NT2/D1 (cell line): ENCODE measurements around the gene NABP1.

Experiments
- DNase-seq: peaks from one replicate; pipeline ENCODE4 v3.0.0-alpha.2; 2011; ENCODE audit warnings: low read depth, low spot score
- H3K27me3 ChIP-seq: 2 replicates; pipeline ENCODE4 v1.6.0; 2011; ENCODE audit warnings: mild to moderate bottlenecking; ENCODE audit not compliant: insufficient read length, insufficient read depth
- H3K36me3 ChIP-seq: 2 replicates; pipeline ENCODE4 v1.6.1; 2011; ENCODE audit warnings: mild to moderate bottlenecking, low read length, mixed read lengths; ENCODE audit not compliant: insufficient read depth, insufficient read length
- H3K4me1 ChIP-seq: 2 replicates; pipeline ENCODE4 v1.5.1; 2011; ENCODE audit not compliant: insufficient read depth, insufficient read length
- H3K4me3 ChIP-seq: 2 replicates; pipeline ENCODE4 v1.5.1; 2011; ENCODE audit warnings: low read depth; ENCODE audit not compliant: insufficient read length
- H3K9ac ChIP-seq: 2 replicates; pipeline ENCODE4 v1.6.0; 2011; ENCODE audit warnings: low read depth; ENCODE audit not compliant: insufficient read length
- H3K9me3 ChIP-seq: 2 replicates; pipeline ENCODE4 v1.5.1; 2011; ENCODE audit warnings: mild to moderate bottlenecking, low read length; ENCODE audit not compliant: insufficient read depth
- SUZ12 ChIP-seq: IDR thresholded peaks from 2 replicates; pipeline ENCODE4 v1.6.1; 2011; ENCODE audit not compliant: insufficient read length, insufficient read depth; ENCODE audit errors: extremely low read depth
- YY1 ChIP-seq: IDR thresholded peaks from 2 replicates; pipeline ENCODE4 v1.6.1; 2011; ENCODE audit not compliant: insufficient read length, insufficient read depth
- ZNF274 ChIP-seq: IDR thresholded peaks from 2 replicates; pipeline ENCODE4 v1.6.1; 2011; ENCODE audit warnings: mild to moderate bottlenecking, low read depth, low read length

The NABP1 gene

GRCh38 chr2:191710411-191710900 is 32.5 kb downstream of the NABP1 start:
- H3K4me3 ChIP-seq = no peak overlapping the region
- DNase-seq = no peak

DNA sequence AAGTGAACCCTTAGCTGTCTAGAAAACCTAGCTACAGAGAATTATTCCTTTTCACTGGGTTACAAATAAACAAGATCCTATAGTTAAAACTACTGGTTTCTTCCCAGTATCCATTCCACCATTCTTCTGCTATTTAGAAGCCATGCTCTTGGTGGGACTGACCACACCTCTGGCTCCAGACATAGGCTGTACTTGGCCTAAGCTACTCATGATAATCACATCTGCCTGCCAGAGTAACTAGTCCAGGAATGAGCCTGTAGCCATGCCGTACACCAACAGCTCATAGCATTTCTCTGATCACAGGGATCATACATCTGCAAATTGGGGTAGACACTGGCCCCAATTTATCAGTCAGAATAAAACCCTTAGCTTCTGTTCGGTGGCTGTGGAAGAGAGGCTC is 33.7 kb downstream of the NABP1 start:
- Histone ChIP-seq H3K4me1 (no peaks in the 10 kb centered on the region), H3K9me3 (no peaks in the 10 kb centered on the region), H3K9ac (no peak overlapping the region), H3K4me3 (no peak overlapping the region), H3K27me3 (no peaks in the 10 kb centered on the region), H3K36me3 (no peaks in the 10 kb centered on the region)
- DNase-seq = no peak
- TF ChIP-seq YY1 = no peak
- TF ChIP-seq ZNF274 = no peak
- TF ChIP-seq SUZ12 = no peak

More at GRCh38 chr2:191710411-191710900, 32.5 kb downstream of the NABP1 start:
- Histone ChIP-seq H3K4me1 (no peaks in the 10 kb centered on the region), H3K36me3 (no peaks in the 10 kb centered on the region), H3K9me3 (no peaks in the 10 kb centered on the region), H3K9ac (no peak overlapping the region), H3K27me3 (no peaks in the 10 kb centered on the region)
- TF ChIP-seq YY1 (no peak), SUZ12 (no peak), ZNF274 (no peak)

GRCh38 chr2:191713837-191714236 is 35.9 kb downstream of the NABP1 start:
- H3K36me3 ChIP-seq = no peaks in the 10 kb centered on the region
- no peaks in the 10 kb centered on the region for H3K9me3 ChIP-seq
- H3K9ac ChIP-seq = no peak overlapping the region
- DNase-seq = no peak
- H3K4me3 ChIP-seq = no peak overlapping the region
- TF ChIP-seq YY1 (no peak), SUZ12 (no peak), ZNF274 (no peak)
- H3K27me3 ChIP-seq = no peaks in the 10 kb centered on the region
- no peaks in the 10 kb centered on the region for H3K4me1 ChIP-seq

DNA sequence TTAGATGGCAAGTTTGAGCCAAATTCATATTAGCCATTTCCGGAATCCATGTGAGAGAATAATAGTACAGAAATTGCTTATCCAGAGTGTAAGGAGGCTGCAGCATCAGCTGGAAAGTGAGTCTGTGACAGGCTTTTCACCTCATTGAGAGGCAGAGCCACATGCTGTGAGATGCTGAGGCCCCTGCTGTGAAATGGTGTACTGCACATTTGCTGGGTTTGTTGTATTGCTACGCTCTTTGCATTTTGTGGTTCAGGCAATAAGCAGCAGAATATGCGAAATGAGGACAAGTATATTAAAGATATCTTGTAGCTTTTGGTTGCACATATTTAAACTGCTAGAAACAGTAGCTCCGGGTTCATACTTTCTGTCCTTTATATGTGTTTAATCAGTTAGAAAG is 37.0 kb downstream of the NABP1 start:
- no peak overlapping the region for H3K9ac ChIP-seq
- H3K4me3 ChIP-seq = no peak overlapping the region
- H3K36me3 ChIP-seq = no peaks in the 10 kb centered on the region
- no peaks in the 10 kb centered on the region for H3K4me1 ChIP-seq
- TF ChIP-seq SUZ12 = no peak
- TF ChIP-seq ZNF274 = no peak
- TF ChIP-seq YY1 = no peak
- no peak for DNase-seq
- H3K9me3 ChIP-seq = no peaks in the 10 kb centered on the region
- no peaks in the 10 kb centered on the region for H3K27me3 ChIP-seq

- Histone ChIP-seq H3K4me1 (no peaks in the 10 kb centered on the region), H3K36me3 (no peaks in the 10 kb centered on the region), H3K4me3 (no peak overlapping the region), H3K9me3 (no peaks in the 10 kb centered on the region), H3K27me3 (no peaks in the 10 kb centered on the region), H3K9ac (no peak overlapping the region)
- DNase-seq = no peak
- TF ChIP-seq YY1 (no peak), SUZ12 (no peak), ZNF274 (no peak)
Measured at GRCh38 chr2:191715471-191715870, 37.5 kb downstream of the NABP1 start.

GRCh38 chr2:191719261-191719660 is 41.3 kb downstream of the NABP1 start:
- no peaks in the 10 kb centered on the region for H3K27me3 ChIP-seq
- H3K9me3 ChIP-seq = no peaks in the 10 kb centered on the region
- no peak for DNase-seq
- H3K4me1 ChIP-seq = no peaks in the 10 kb centered on the region
- H3K9ac ChIP-seq = no peak overlapping the region
- no peaks in the 10 kb centered on the region for H3K36me3 ChIP-seq
- H3K4me3 ChIP-seq = no peak overlapping the region
- no peak for TF ChIP-seq ZNF274
- no peak for TF ChIP-seq YY1
- TF ChIP-seq SUZ12 = no peak

GRCh38 chr2:191719938-191720337 is 42.0 kb downstream of the NABP1 start:
- H3K36me3 ChIP-seq = no peaks in the 10 kb centered on the region
- no peak overlapping the region for H3K9ac ChIP-seq
- TF ChIP-seq YY1 = no peak
- TF ChIP-seq SUZ12 = no peak
- TF ChIP-seq ZNF274 = no peak
- H3K9me3 ChIP-seq = no peaks in the 10 kb centered on the region
- DNase-seq = no peak
- no peaks in the 10 kb centered on the region for H3K27me3 ChIP-seq
- H3K4me1 ChIP-seq = no peaks in the 10 kb centered on the region
- H3K4me3 ChIP-seq = no peak overlapping the region
